OCI-LY1 (cell line): ENCODE measurements around the gene PMCH.

Experiments
- EZH2 ChIP-seq: fragments of 200-600 bp; sonication (generic), shearing (Covaris generic); IDR thresholded peaks from 2 replicates; pipeline ENCODE4 v1.8.0; 2017; ENCODE audit warnings: borderline replicate concordance, mixed run types, mild to moderate bottlenecking, antibody characterized with exemption, low read length, moderate library complexity, mixed read lengths
- TF ChIP-seq, protein P1 (sequence below): fragments of 200-600 bp; sonication (generic), shearing (Covaris generic); IDR thresholded peaks from 2 replicates; pipeline ENCODE4 v1.5.1; 2017; ENCODE audit warnings: mild to moderate bottlenecking, antibody characterized with exemption, low read length, moderate library complexity, mixed read lengths

DNA sequence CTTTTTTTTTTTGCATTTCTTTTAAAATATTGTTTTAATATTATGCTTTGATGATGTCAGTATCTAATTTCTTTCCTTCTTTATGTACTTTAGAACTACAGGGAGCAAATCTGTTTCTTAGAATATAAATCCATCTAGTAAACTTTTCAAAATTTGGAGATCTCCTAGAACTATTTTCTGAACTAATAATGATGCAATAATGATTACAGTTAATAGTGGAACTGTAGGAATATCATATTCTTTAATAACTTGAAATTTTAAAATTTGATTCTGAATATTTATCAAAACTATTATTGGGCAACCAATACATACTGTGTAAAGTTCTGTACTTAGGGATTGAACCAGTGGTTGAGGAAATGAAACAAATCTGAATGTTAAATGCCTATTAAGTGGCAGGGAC lies 23.1 kb upstream of the PMCH start:
- TF ChIP-seq EZH2: no peak
- TF ChIP-seq, protein P1, sequence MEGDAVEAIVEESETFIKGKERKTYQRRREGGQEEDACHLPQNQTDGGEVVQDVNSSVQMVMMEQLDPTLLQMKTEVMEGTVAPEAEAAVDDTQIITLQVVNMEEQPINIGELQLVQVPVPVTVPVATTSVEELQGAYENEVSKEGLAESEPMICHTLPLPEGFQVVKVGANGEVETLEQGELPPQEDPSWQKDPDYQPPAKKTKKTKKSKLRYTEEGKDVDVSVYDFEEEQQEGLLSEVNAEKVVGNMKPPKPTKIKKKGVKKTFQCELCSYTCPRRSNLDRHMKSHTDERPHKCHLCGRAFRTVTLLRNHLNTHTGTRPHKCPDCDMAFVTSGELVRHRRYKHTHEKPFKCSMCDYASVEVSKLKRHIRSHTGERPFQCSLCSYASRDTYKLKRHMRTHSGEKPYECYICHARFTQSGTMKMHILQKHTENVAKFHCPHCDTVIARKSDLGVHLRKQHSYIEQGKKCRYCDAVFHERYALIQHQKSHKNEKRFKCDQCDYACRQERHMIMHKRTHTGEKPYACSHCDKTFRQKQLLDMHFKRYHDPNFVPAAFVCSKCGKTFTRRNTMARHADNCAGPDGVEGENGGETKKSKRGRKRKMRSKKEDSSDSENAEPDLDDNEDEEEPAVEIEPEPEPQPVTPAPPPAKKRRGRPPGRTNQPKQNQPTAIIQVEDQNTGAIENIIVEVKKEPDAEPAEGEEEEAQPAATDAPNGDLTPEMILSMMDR: no peak
